Measurements from ENCODE around the gene SNAP91.
A peak's percentile ranks its signal among the peaks of the same experiment; 100 is the strongest.
"Not testable (repeated sequence)": the region's sequence is repeated elsewhere in the genome, so short reads cannot be mapped to it uniquely, and the experiment has no call there.

SNAP91 gene

GRCh38 chr6:83685481-83685880, 23.4 kb downstream of the SNAP91 start:
- Histone ChIP-seq H3K27ac (no peak overlapping the region), H3K36me3 (ENCODE audit: insufficient read depth, low read length) (no peaks in the 10 kb centered on the region), H3K9ac (ENCODE audit: insufficient read length) (no peak overlapping the region), H3K9me3 (ENCODE audit: low read depth, low read length) (no peaks in the 10 kb centered on the region), H3K4me3 (no peak overlapping the region)
- TF ChIP-seq FOXP2 (optimal IDR thresholded peaks at IDR 0.05; ENCODE audit: control extremely low read depth, extremely low read length, insufficient read depth) (no peak), POLR2AphosphoS5 (IDR thresholded peaks at IDR 0.05; ENCODE audit: borderline replicate concordance, low read depth, low read length) (no peak), EZH2 (IDR thresholded peaks at IDR 0.05) (no peak)
- DNase-seq (ENCODE audit: low read depth, low spot score), result no peak

GRCh38 chr6:83677791-83678190, 31.1 kb downstream of the SNAP91 start:
- TF ChIP-seq FOXP2 (optimal IDR thresholded peaks at IDR 0.05; ENCODE audit: control extremely low read depth, extremely low read length, insufficient read depth) (no peak), EZH2 (IDR thresholded peaks at IDR 0.05) (no peak), POLR2AphosphoS5 (IDR thresholded peaks at IDR 0.05; ENCODE audit: borderline replicate concordance, low read depth, low read length) (no peak)
- Histone ChIP-seq H3K4me3 (no peak overlapping the region), H3K9ac (ENCODE audit: insufficient read length) (no peak overlapping the region), H3K27ac (no peak overlapping the region), H3K36me3 (ENCODE audit: insufficient read depth, low read length) (no peaks in the 10 kb centered on the region), H3K9me3 (ENCODE audit: low read depth, low read length) (no peaks in the 10 kb centered on the region)
- DNase-seq (ENCODE audit: low read depth, low spot score), result no peak

- Histone ChIP-seq H3K36me3 (ENCODE audit: insufficient read depth, low read length) (no peaks in the 10 kb centered on the region), H3K9me3 (ENCODE audit: low read depth, low read length) (no peaks in the 10 kb centered on the region), H3K27ac (no peak overlapping the region), H3K9ac (ENCODE audit: insufficient read length) (no peak overlapping the region), H3K4me3 (no peak overlapping the region)
- no peak for DNase-seq (ENCODE audit: low read depth, low spot score)
- TF ChIP-seq POLR2AphosphoS5 (IDR thresholded peaks at IDR 0.05; ENCODE audit: borderline replicate concordance, low read depth, low read length) (no peak), FOXP2 (optimal IDR thresholded peaks at IDR 0.05; ENCODE audit: control extremely low read depth, extremely low read length, insufficient read depth) (no peak), EZH2 (IDR thresholded peaks at IDR 0.05) (no peak)
These were observed 70.9 kb downstream of the SNAP91 start for GRCh38 chr6:83637953-83638352.

GRCh38 chr6:83636800-83637199, 72.1 kb downstream of the SNAP91 start:
- no peak for DNase-seq (ENCODE audit: low read depth, low spot score)
- H3K27ac ChIP-seq, result no peak overlapping the region
- no peak overlapping the region for H3K4me3 ChIP-seq
- H3K9me3 ChIP-seq (ENCODE audit: low read depth, low read length), result no peaks in the 10 kb centered on the region
- H3K36me3 ChIP-seq (ENCODE audit: insufficient read depth, low read length), result no peaks in the 10 kb centered on the region
- TF ChIP-seq EZH2 (IDR thresholded peaks at IDR 0.05) (no peak), POLR2AphosphoS5 (IDR thresholded peaks at IDR 0.05; ENCODE audit: borderline replicate concordance, low read depth, low read length) (no peak), FOXP2 (optimal IDR thresholded peaks at IDR 0.05; ENCODE audit: control extremely low read depth, extremely low read length, insufficient read depth) (no peak)
- no peak overlapping the region for H3K9ac ChIP-seq (ENCODE audit: insufficient read length)

- Histone ChIP-seq H3K9ac (ENCODE audit: insufficient read length) (no peak overlapping the region), H3K27ac (no peak overlapping the region), H3K9me3 (ENCODE audit: low read depth, low read length) (no peaks in the 10 kb centered on the region), H3K4me3 (no peak overlapping the region), H3K36me3 (ENCODE audit: insufficient read depth, low read length) (no peaks in the 10 kb centered on the region)
- no peak for TF ChIP-seq EZH2 (IDR thresholded peaks at IDR 0.05)
- no peak for TF ChIP-seq FOXP2 (optimal IDR thresholded peaks at IDR 0.05; ENCODE audit: control extremely low read depth, extremely low read length, insufficient read depth)
- TF ChIP-seq POLR2AphosphoS5 (IDR thresholded peaks at IDR 0.05; ENCODE audit: borderline replicate concordance, low read depth, low read length), result no peak
- DNase-seq (ENCODE audit: low read depth, low spot score), result no peak
These were observed 75.3 kb downstream of the SNAP91 start for GRCh38 chr6:83633609-83634008.

- DNase-seq (ENCODE audit: low read depth, low spot score), result no peak
These were observed 75.8 kb downstream of the SNAP91 start for GRCh38 chr6:83633149-83633548.

GRCh38 chr6:83629908-83630307, 79.0 kb downstream of the SNAP91 start:
- H3K9me3 ChIP-seq (ENCODE audit: low read depth, low read length); H3K27ac ChIP-seq; H3K36me3 ChIP-seq (ENCODE audit: insufficient read depth, low read length): not testable (repeated sequence)

More at GRCh38 chr6:83633149-83633548, 75.8 kb downstream of the SNAP91 start:
- Histone ChIP-seq H3K27ac (no peak overlapping the region), H3K36me3 (ENCODE audit: insufficient read depth, low read length) (no peaks in the 10 kb centered on the region), H3K9me3 (ENCODE audit: low read depth, low read length) (no peaks in the 10 kb centered on the region), H3K4me3 (no peak overlapping the region), H3K9ac (ENCODE audit: insufficient read length) (no peak overlapping the region)
- TF ChIP-seq EZH2 (IDR thresholded peaks at IDR 0.05) (no peak), FOXP2 (optimal IDR thresholded peaks at IDR 0.05; ENCODE audit: control extremely low read depth, extremely low read length, insufficient read depth) (no peak), POLR2AphosphoS5 (IDR thresholded peaks at IDR 0.05; ENCODE audit: borderline replicate concordance, low read depth, low read length) (no peak)

GRCh38 chr6:83615025-83615999, 93.6 kb downstream of the SNAP91 start:
- no peak overlapping the region for H3K4me3 ChIP-seq
- peak; percentile 26 for DNase-seq (ENCODE audit: low read depth, low spot score)
- no peak overlapping the region for H3K27ac ChIP-seq
- no peaks in the 10 kb centered on the region for H3K9me3 ChIP-seq (ENCODE audit: low read depth, low read length)
- no peak for TF ChIP-seq FOXP2 (optimal IDR thresholded peaks at IDR 0.05; ENCODE audit: control extremely low read depth, extremely low read length, insufficient read depth)
- TF ChIP-seq POLR2AphosphoS5 (IDR thresholded peaks at IDR 0.05; ENCODE audit: borderline replicate concordance, low read depth, low read length), result no peak
- TF ChIP-seq EZH2 (IDR thresholded peaks at IDR 0.05), result no peak
- no peaks in the 10 kb centered on the region for H3K36me3 ChIP-seq (ENCODE audit: insufficient read depth, low read length)
- H3K9ac ChIP-seq (ENCODE audit: insufficient read length), result no peak overlapping the region

More at GRCh38 chr6:83629908-83630307, 79.0 kb downstream of the SNAP91 start:
- H3K4me3 ChIP-seq; DNase-seq (ENCODE audit: low read depth, low spot score); H3K9ac ChIP-seq (ENCODE audit: insufficient read length): not testable (repeated sequence)
